Measurements from ENCODE around the gene NADSYN1. TPM values are rescaled to one million over a fixed set of nuclear protein-coding genes. Genes with fewer than 3 reads are reported as not detected.

The NADSYN1 gene
- total and polyA plus RNA-seq, 5 experiments from 2014 or later = 24.0 to 197 (median 29.1) TPM

DNA sequence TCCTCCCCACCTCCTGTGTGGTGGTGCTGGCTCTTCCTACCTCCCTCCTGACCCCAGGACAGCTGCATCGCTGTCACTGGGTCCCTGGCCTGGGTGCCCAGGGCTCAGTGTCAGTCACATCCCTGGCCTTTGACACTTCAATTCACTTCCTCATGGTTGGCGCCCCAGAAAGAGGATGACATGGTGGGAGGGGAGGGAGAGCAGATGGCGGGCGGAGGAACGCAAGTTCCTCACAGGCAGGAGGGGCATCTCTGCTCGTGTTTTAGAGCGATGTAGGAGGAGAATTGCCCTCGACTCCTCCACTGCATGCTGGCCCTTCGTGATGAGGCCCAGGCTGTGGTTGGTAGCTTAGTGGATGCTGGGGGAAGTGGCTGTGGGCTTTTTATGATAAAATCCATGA is 38.9 kb downstream of the NADSYN1 start:
- no peak for ATAC-seq
- DNase-seq = no peak
- POLR2A ChIA-PET = no interaction called here
- Mint-ChIP-seq H3K27me3 (no peaks in the 10 kb centered on the region), H3K36me3 (peaks cover 25 to 93% (median 58%) of the 10 kb centered on the region in 3 donors), H3K4me3 (no peak overlapping the region), H3K4me1 (peaks cover 0 to 9% (median 2%) of the 10 kb centered on the region in 4 donors), H3K9me3 (no peaks in the 10 kb centered on the region), H3K27ac (no peak overlapping the region)

DNA sequence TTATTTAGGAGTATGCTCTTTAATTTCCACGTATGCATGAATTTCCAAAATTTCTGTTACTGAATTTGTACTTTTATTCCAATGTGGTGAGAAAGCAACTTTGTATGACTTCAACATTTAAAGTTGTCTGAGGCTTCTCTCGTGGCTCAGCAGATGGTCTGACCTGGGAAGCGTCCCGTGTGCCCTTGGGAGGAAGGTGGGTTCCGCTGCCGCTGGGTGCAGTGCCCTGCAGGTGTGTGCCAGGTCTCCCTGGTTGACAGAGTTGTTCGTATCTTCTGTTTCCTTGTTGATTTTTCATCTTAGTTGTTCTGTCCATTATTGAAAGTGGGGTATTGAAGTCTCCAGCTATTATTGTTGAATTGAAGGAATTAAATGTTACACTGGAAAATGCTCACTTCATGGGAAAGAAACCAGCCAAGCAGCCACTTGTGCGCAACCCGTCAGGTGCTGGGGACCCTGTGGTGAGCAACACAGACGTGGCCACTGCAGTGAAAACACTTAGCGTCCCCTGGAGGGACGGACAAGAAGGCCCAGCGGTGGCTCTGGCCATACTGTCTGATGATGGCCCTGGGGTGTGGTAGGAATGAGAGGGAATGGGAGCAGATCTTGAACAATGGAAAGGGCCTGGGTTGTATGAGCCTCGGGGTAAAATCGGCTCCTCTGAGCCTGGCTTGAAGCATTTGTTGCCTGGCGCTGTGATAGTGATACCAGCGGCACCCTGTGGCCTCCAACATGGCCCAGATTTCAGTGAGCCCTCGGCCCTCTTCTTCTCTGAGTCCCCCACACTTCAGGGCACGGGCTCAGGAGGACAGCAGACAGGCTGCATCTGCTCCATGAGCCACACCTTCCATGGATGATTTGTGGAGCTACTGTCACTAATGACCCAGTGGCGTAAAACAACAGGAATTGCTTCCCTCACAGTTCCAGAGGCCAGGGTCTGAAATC is 42.6 kb downstream of the NADSYN1 start:
- Mint-ChIP-seq H3K4me1 (peaks cover 0 to 8% (median 2%) of the 10 kb centered on the region in 4 donors), H3K9me3 (no peaks in the 10 kb centered on the region), H3K27me3 (no peaks in the 10 kb centered on the region), H3K27ac (no peak overlapping the region), H3K4me3 (no peak overlapping the region), H3K36me3 (peaks cover 26 to 95% (median 75%) of the 10 kb centered on the region in 3 donors)
- no peak for ATAC-seq
- POLR2A ChIA-PET = no interaction called here
- no peak for DNase-seq

DNA sequence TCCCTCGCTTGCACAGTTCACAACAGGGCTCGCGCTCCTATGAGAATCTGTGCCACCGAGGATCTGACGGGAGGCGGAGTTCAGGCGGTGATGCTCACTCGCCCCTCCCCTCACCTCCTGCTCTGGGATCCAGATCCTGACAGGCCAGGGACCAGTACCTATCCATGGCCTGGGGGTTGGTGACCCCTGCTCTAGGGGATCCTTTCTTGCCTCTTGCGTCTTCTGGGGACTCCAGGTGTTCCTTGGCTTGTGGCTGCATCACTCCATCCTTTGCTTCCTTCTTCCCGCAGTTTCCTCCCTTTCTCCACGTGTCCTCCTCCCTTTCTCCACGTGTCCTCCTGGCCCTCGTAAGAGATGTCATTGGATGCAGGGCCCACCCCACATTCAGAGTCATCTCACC is 43.4 kb downstream of the NADSYN1 start:
- Mint-ChIP-seq H3K4me3 (no peak overlapping the region), H3K27me3 (no peaks in the 10 kb centered on the region), H3K4me1 (peaks cover 0 to 8% (median 2%) of the 10 kb centered on the region in 4 donors), H3K36me3 (peaks cover 26 to 95% (median 76%) of the 10 kb centered on the region in 3 donors), H3K9me3 (no peaks in the 10 kb centered on the region), H3K27ac (no peak overlapping the region)
- no peak for DNase-seq
- ATAC-seq = no peak
- POLR2A ChIA-PET = no interaction called here

DNA sequence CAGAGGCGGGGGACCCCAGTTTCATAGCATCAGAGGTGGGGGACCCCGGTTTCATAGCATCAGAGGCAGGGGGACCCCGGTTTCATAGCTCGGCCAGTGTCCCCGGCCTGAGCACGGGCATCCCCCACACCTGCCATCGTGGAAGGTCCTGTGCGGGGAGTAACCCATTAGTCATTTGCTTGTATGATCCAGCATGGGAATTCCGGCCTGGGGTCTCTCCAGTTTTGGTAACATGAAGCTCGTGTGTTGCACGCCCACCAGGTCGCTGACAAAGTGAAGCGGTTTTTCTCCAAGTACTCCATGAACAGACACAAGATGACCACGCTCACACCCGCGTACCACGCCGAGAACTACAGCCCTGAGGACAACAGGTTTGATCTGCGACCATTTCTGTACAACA is 45.1 kb downstream of the NADSYN1 start:
- Mint-ChIP-seq H3K27me3 (no peaks in the 10 kb centered on the region), H3K9me3 (no peaks in the 10 kb centered on the region), H3K36me3 (peaks cover 21 to 93% (median 65%) of the 10 kb centered on the region in 3 donors), H3K27ac (no peak overlapping the region), H3K4me1 (peaks cover 0 to 5% (median 0%) of the 10 kb centered on the region in 4 donors), H3K4me3 (no peak overlapping the region)
- POLR2A ChIA-PET = no interaction called here
- DNase-seq (no peak), ATAC-seq (no peak)

DNA sequence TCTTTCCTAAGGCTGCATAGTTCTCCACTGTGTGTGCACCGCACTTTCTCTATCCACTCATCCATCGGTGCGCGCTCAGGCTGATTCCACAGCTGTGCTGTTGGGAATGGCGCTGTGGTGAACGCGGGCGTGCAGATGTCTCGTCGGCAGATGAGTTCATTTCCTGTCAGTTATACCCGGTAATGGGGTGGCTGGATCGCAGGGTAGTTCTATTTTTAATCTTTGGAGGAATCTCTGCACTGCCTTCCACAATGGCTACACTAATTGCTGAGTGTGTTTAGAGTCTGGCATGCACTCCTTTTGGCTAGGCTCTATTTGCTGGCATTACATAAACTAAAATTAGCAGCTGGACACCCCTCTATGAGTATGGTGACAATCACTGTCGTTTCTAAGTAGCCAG is 46.1 kb downstream of the NADSYN1 start:
- ATAC-seq (no peak), DNase-seq (no peak)
- H3K4me1 Mint-ChIP-seq = peaks cover 0 to 5% (median 0%) of the 10 kb centered on the region in 4 donors
- POLR2A ChIA-PET = no interaction called here
- H3K9me3 Mint-ChIP-seq = no peaks in the 10 kb centered on the region
- H3K27me3 Mint-ChIP-seq = no peaks in the 10 kb centered on the region
- no peak overlapping the region for H3K4me3 Mint-ChIP-seq
- H3K36me3 Mint-ChIP-seq = peaks cover 21 to 95% (median 68%) of the 10 kb centered on the region in 3 donors
- H3K27ac Mint-ChIP-seq = peak overlapping the region in 1 of 10 donors; percentile 71

DNA sequence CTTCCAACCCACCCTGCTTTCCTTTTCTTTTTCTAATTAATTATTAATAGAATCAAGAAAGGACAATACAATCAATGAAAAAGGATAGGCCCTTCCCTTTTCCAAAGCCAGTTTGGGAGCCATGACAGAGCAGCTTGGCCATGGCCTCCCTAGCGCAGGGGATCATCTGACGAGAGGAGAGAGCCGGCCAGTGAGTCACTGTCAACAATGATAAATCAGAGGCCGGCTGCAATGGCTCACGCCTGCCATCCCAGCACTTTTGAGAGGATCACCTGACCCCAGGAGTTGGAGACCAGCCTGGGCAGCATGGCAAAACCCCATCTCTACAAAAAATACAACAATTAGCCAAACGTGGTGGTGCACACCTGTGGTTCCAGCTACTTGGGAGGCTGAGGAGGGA is 46.5 kb downstream of the NADSYN1 start:
- no peak for ATAC-seq
- Mint-ChIP-seq H3K4me3 (no peak overlapping the region), H3K4me1 (peaks cover 0 to 6% (median 0%) of the 10 kb centered on the region in 4 donors), H3K27me3 (no peaks in the 10 kb centered on the region), H3K36me3 (peaks cover 21 to 95% (median 67%) of the 10 kb centered on the region in 3 donors), H3K9me3 (peaks cover 0 to 1% (median 0%) of the 10 kb centered on the region in 9 donors), H3K27ac (no peak overlapping the region)
- no peak for DNase-seq
- POLR2A ChIA-PET = no interaction called here

DNA sequence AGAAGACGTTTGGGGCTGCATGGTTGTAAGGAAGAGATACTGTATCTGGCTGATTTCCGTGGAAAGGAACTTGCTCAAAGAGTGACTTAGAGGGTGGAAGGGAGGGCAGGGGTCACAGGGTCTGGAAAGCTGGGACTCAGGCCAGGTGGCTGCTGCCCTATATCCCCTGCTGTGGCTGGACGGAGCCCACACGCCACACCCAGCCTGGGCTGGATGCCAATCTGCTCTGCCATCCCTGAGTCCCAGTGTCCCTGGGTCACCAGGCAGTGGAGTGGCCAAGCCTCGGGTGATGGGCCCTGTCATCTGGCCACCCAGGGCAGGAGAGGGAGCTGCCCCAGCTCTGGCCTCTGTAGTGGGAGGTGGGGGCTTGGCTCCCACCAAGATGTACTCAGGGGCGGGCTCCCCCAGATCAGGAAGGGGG is 47.6 kb downstream of the NADSYN1 start:
- H3K9me3 Mint-ChIP-seq = peaks cover 0 to 12% (median 2%) of the 10 kb centered on the region in 9 donors
- H3K36me3 Mint-ChIP-seq = peaks cover 11 to 94% (median 67%) of the 10 kb centered on the region in 3 donors
- no peak overlapping the region for H3K4me3 Mint-ChIP-seq
- no peaks in the 10 kb centered on the region for H3K27me3 Mint-ChIP-seq
- ATAC-seq = no peak
- H3K27ac Mint-ChIP-seq = peak overlapping the region in 1 of 10 donors; percentile 13
- POLR2A ChIA-PET = no interaction called here
- DNase-seq = no peak
- peaks cover 0 to 6% (median 0%) of the 10 kb centered on the region in 4 donors for H3K4me1 Mint-ChIP-seq

DNA sequence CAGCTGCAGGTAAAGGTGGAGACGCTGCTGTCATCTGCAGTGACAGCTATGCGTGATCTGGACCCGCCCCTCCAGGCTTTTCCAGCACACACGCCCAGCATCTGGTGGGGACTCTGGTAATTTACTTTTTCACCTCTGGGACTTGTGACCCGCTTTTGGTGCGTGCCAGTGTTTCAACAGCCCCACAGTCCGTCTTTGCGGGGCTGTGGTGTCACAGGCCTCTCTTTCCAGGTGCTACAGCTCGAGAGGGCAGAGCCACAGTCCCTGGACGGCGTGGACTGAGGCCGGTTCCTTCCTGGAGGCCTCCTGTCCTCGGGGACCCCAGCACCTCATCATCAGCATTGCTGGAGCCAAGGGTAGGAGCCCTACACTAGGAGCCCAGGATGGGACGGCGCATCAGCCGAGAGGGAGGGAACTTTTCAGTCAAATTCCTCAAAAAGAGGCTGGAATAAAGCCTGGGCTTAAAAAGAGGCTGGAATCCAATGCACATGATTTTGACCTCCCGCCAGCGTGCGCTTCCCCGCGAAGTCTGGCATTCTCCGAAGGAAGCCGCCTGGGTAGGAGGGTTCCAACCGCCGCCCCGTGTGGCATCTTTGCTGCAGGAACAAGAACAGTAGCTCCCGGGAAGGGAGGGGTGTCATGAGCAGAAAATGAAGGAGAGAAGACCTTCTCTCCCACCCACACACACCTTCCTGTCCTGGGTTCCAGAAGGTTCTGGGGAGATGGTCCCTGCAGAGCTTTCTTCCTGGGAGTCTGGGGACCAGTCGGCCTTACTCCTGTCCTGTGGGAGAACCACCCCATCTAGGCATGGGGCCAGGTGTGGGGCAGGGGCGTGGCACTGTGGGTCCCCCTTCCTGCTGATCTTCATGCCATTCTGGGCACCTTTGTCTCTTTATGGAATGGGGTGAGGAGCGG is 48.3 kb downstream of the NADSYN1 start:
- H3K36me3 Mint-ChIP-seq = peaks cover 14 to 94% (median 73%) of the 10 kb centered on the region in 3 donors
- H3K27ac Mint-ChIP-seq = peak overlapping the region in 1 of 10 donors; percentile 13
- H3K27me3 Mint-ChIP-seq = no peaks in the 10 kb centered on the region
- no peak overlapping the region for H3K4me3 Mint-ChIP-seq
- POLR2A ChIA-PET = no interaction called here
- ATAC-seq (no peak), DNase-seq (no peak)
- H3K4me1 Mint-ChIP-seq = peaks cover 0 to 6% (median 0%) of the 10 kb centered on the region in 4 donors
- H3K9me3 Mint-ChIP-seq = peaks cover 0 to 17% (median 3%) of the 10 kb centered on the region in 9 donors

DNA sequence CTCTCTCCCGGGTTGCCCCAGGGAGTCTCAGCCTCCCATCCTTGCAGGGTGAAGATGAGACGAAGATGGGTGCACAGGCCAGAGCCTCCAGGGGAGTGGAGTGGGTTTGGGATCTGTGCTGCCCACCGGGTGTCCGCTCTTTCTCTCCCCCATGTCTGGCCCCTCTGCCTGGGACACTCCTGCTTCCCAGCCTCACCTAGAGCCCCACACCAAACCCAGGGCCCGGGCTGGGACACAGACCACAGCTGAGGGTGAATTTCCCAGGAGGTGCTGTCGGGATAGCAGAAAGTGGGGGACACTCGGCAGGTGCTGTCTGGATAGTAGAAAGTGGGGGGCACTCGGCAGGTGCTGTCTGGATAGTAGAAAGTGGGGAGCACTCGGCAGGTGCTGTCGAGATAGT is 49.0 kb downstream of the NADSYN1 start:
- Mint-ChIP-seq H3K4me3 (no peak overlapping the region), H3K9me3 (peaks cover 4 to 24% (median 8%) of the 10 kb centered on the region in 9 donors), H3K36me3 (peaks cover 16 to 92% (median 73%) of the 10 kb centered on the region in 3 donors), H3K4me1 (peaks cover 0 to 5% (median 0%) of the 10 kb centered on the region in 4 donors), H3K27ac (no peak overlapping the region), H3K27me3 (no peaks in the 10 kb centered on the region)
- POLR2A ChIA-PET = no interaction called here
- DNase-seq = no peak
- no peak for ATAC-seq

DNA sequence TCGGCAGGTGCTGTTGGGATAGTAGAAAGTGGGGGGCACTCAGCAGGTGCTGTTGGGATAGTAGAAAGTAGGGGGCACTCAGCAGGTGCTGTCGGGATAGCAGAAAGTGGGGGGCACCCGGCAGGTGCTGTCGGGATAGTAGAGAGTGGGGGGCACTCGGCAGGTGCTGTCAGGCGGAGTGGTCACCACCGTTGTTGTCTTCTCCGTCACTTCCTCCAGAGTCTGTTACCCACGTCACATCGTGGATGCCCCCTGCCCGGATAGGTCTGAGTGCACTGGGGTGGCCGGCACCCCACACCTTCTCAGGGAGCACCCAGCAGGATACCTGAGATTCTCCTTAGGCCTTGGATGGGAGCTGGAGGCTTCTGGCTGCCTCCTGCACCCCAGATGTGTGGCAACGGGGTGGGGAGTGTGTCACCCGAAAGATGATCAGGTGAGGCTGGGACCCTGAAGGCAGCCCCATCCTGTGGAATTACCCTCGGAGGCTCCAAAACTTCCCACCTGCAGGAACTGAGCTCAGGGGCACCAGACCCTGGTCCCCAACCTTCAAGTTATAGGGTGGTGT is 50.0 kb downstream of the NADSYN1 start:
- Mint-ChIP-seq H3K4me3 (no peak overlapping the region), H3K9me3 (peaks cover 4 to 33% (median 15%) of the 10 kb centered on the region in 9 donors), H3K27me3 (no peaks in the 10 kb centered on the region), H3K4me1 (peaks cover 0 to 3% (median 0%) of the 10 kb centered on the region in 4 donors), H3K36me3 (peaks cover 25 to 83% (median 68%) of the 10 kb centered on the region in 3 donors), H3K27ac (no peak overlapping the region)
- POLR2A ChIA-PET = no interaction called here
- DNase-seq (no peak), ATAC-seq (no peak)

DNA sequence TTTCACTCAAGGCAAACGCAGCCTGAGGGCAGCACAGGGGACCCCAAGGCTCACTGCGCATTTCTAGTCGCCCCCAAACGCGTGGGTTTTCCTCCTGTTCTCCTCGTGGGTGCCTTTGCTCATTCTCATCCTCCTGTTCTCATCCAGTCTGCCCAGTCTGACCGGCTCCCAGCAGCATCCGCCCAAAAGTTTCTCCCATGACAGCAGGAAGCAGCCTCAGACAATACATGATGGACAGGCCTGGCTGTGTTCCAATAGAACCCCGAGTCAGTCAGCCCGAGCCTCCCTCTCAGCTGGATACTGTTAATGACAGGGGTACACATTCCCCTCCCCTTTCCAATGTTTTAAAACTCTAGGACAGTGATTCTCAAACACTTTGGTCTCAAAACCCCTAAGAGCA is 51.5 kb downstream of the NADSYN1 start:
- no peak for ATAC-seq
- H3K27me3 Mint-ChIP-seq = no peaks in the 10 kb centered on the region
- no peak overlapping the region for H3K4me3 Mint-ChIP-seq
- peaks cover 7 to 49% (median 21%) of the 10 kb centered on the region in 9 donors for H3K9me3 Mint-ChIP-seq
- no peak for DNase-seq
- POLR2A ChIA-PET = interaction anchor here (0.6 kb wide), 1 partner anchor 17 kb away, joined by 3 read pairs; no protein-coding TSS in a partner anchor
- peak overlapping the region in 2 of 10 donors; percentile 16 to 80 for H3K27ac Mint-ChIP-seq
- peaks cover 36 to 67% (median 59%) of the 10 kb centered on the region in 3 donors for H3K36me3 Mint-ChIP-seq
- peaks cover 0 to 3% (median 0%) of the 10 kb centered on the region in 4 donors for H3K4me1 Mint-ChIP-seq

DNA sequence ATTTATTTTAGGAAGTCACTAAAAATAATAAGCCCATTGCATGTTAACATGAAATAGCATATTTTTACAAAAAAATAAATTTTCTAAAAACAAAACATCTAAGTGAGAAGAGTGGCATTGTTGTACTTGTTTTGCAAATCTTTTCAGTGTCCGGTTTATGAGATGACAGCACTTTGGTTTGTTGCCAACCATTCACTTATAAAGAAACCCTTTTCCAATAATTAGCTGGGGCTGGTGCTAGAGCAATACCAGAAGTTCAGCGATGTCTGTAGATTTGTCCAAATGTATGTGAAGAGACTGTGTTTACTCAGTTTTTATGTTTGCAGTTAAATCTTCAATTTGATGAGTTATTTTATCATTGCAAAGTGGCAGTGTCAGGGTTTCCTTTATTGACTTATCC is 52.0 kb downstream of the NADSYN1 start:
- Mint-ChIP-seq H3K36me3 (peaks cover 41 to 64% (median 59%) of the 10 kb centered on the region in 3 donors), H3K4me1 (peaks cover 0 to 3% (median 0%) of the 10 kb centered on the region in 4 donors), H3K27me3 (no peaks in the 10 kb centered on the region), H3K27ac (no peak overlapping the region), H3K4me3 (no peak overlapping the region), H3K9me3 (peaks cover 10 to 54% (median 25%) of the 10 kb centered on the region in 9 donors)
- POLR2A ChIA-PET = interaction anchor here (0.6 kb wide), 2 partner anchors 12 to 17 kb away, joined by 3 read pairs; no protein-coding TSS in a partner anchor
- ATAC-seq = no peak
- no peak for DNase-seq

All from naive thymus-derived CD8-positive, alpha-beta T cell (primary cell).